A549 (cell line): ENCODE results near the gene NPW. TPM values are rescaled to one million over a fixed set of nuclear protein-coding genes. Genes with fewer than 3 reads are reported as not detected.

Experiments
- ATAC-seq, 2 experiments: fragments of 200-7000 bp in 1 of 2; fragments of >200 bp in 1 of 2; cut with Nextera tagmentation in 1 of 2; cut with Tn5 transposase in 1 of 2; 3 replicates each; pipeline versions ENCODE4 v1.8.0 to v1.9.1; 2018 to 2020; ENCODE audit warnings: mild to moderate bottlenecking in 1 of 2, moderate library complexity in 1 of 2
- CTCF ChIA-PET: fragments of 300-600 bp; sonication (Branson Sonifier 250); formaldehyde crosslinking; extraction: SDS; loops from one replicate; lab custom pipeline; 2021; ENCODE audit warnings: antibody characterized with exemption, inconsistent platforms; lab: Yijun Ruan, JAX
- POLR2A ChIA-PET: fragments of 350-600 bp; formaldehyde crosslinking; extraction: SDS; loops from one replicate; lab custom pipeline; 2021; ENCODE audit warnings: antibody characterized with exemption, inconsistent platforms; lab: Yijun Ruan, JAX
- DNase-seq, 2 experiments: peaks; one replicate each; pipeline versions ENCODE4 v3.0.0 to v3.0.0-alpha.2; 2011 to 2016; ENCODE audit warnings: low read depth in 1 of 2, low spot score in 1 of 2
- FAIRE-seq: peaks from 2 replicates; lab custom pipeline; 2011; peaks lifted over from hg19 to GRCh38; lab: Jason Lieb, UNC
- H3K27ac ChIP-seq, 2 experiments: fragments of >200 bp; sonication (Bioruptor Twin); formaldehyde crosslinking; 3 replicates each; pipeline ENCODE4 v1.5.1; 2016 to 2017
- H3K4me1 ChIP-seq: fragments of >200 bp; sonication (Bioruptor Twin); formaldehyde crosslinking; 3 replicates; pipeline ENCODE4 v1.6.1; 2016
- H3K4me2 ChIP-seq: fragments of >200 bp; sonication (Bioruptor Twin); formaldehyde crosslinking; 3 replicates; pipeline ENCODE4 v1.6.1; 2016
- H3K4me3 ChIP-seq: fragments of >200 bp; sonication (Bioruptor Twin); formaldehyde crosslinking; 3 replicates; pipeline ENCODE4 v1.5.1; 2016
- H3K9me3 ChIP-seq: fragments of >200 bp; sonication (Bioruptor Twin); formaldehyde crosslinking; 3 replicates; pipeline ENCODE4 v1.6.1; 2016
- BHLHE40 ChIP-seq: IDR thresholded peaks from 2 replicates; pipeline ENCODE4 v1.6.1; 2012; ENCODE audit warnings: low read depth, low read length, inconsistent platforms
- CBX2 ChIP-seq: fragments of 200-600 bp; sonication (generic); IDR thresholded peaks from 2 replicates; pipeline ENCODE4 v1.6.1; 2016; ENCODE audit warnings: low read depth, mild to moderate bottlenecking, borderline replicate concordance
- CHD2 ChIP-seq: fragments of 150-350 bp; IDR thresholded peaks from 2 replicates; pipeline ENCODE4 v1.6.1; 2014; ENCODE audit warnings: low read length; ENCODE audit not compliant: partially characterized antibody
- CHD4 ChIP-seq: fragments of 200-600 bp; sonication (generic); IDR thresholded peaks from 2 replicates; pipeline ENCODE4 v1.6.1; 2016; ENCODE audit warnings: antibody characterized with exemption, mild to moderate bottlenecking, borderline replicate concordance
- FOSB ChIP-seq: fragments of 250-450 bp; sonication (Bioruptor Pico); IDR thresholded peaks from 2 replicates; pipeline ENCODE4 v1.5.0; 2020; ENCODE audit warnings: mild to moderate bottlenecking, moderate library complexity
- FOXS1 ChIP-seq: fragments of 250-450 bp; sonication (Bioruptor Pico); IDR thresholded peaks from 2 replicates; pipeline ENCODE4 v1.5.0; 2020; ENCODE audit warnings: mild to moderate bottlenecking, moderate library complexity
- HDAC2 ChIP-seq: fragments of 200-600 bp; sonication (generic); IDR thresholded peaks from 2 replicates; pipeline ENCODE4 v1.6.1; 2016
- HOXB5 ChIP-seq: fragments of 250-450 bp; sonication (Bioruptor Pico); IDR thresholded peaks from 2 replicates; pipeline ENCODE4 v1.5.0; 2020; ENCODE audit warnings: mild to moderate bottlenecking, moderate library complexity
- MAFK ChIP-seq: fragments of 450-650 bp; IDR thresholded peaks from 2 replicates; pipeline ENCODE4 v1.6.1; 2014; ENCODE audit not compliant: partially characterized antibody
- NPAS2 ChIP-seq: fragments of 250-450 bp; sonication (Bioruptor Pico); IDR thresholded peaks from 2 replicates; pipeline ENCODE4 v1.8.0; 2022; ENCODE audit warnings: mild to moderate bottlenecking, moderate library complexity, borderline replicate concordance
- NR3C1 ChIP-seq: fragments of >200 bp; sonication (Bioruptor Twin); formaldehyde crosslinking; IDR thresholded peaks from 3 replicates; pipeline ENCODE4 v1.6.1; 2017
- RAD21 ChIP-seq, 2 experiments: fragments of >200 bp in 1 of 2; sonication (Bioruptor Twin) in 1 of 2; formaldehyde crosslinking in 1 of 2; IDR thresholded peaks in 1 of 2; conservative IDR thresholded peaks in 1 of 2; 2 replicates in 1 of 2; 3 replicates in 1 of 2; pipeline ENCODE4 v1.6.1; 2012 to 2018; ENCODE audit warnings: inconsistent platforms in 1 of 2
- RARB ChIP-seq: fragments of 250-450 bp; sonication (Bioruptor Pico); IDR thresholded peaks from 2 replicates; pipeline ENCODE4 v1.8.0; 2021; ENCODE audit warnings: mild to moderate bottlenecking, moderate library complexity
- RCOR1 ChIP-seq: fragments of 150-350 bp; IDR thresholded peaks from 2 replicates; pipeline ENCODE4 v1.6.1; 2014; ENCODE audit warnings: antibody characterized with exemption, low read length, low read depth
- RNF2 ChIP-seq: fragments of 200-600 bp; sonication (generic); IDR thresholded peaks from 2 replicates; pipeline ENCODE4 v1.6.1; 2016; ENCODE audit warnings: low read depth, mild to moderate bottlenecking, antibody characterized with exemption, moderate library complexity, borderline replicate concordance
- SREBF2 ChIP-seq: fragments of 450-650 bp; IDR thresholded peaks from 2 replicates; pipeline ENCODE4 v1.6.1; 2014; ENCODE audit warnings: mild to moderate bottlenecking, moderate library complexity
- TP53 ChIP-seq: fragments of 250-450 bp; sonication (Bioruptor Pico); IDR thresholded peaks from 2 replicates; pipeline ENCODE4 v1.5.0; 2021; ENCODE audit warnings: mild to moderate bottlenecking, moderate library complexity
- WGBS: methylation state at CpG from one replicate; pipeline ENCODE4 v1.1.6; 2017; ENCODE audit errors: missing lambda C conversion rate; 5-methylcytosine and 5-hydroxymethylcytosine counted together
- polyA plus RNA-seq, 4 experiments: library from polyadenylated mRNA; depleted of rRNA in 3 of 4; stranded (reverse); fragments of >200 nt; fragmentation: RNase III in 1 of 4; extraction: RNeasy Plus Mini Kit Qiagen cat#74134 plus additional on column Dnase treatment in 1 of 4; gene quantifications; 2 replicates in 3 of 4; 3 replicates in 1 of 4; pipeline ENCODE4 v1.2.3, GENCODE V29; 2011 to 2017
- TF ChIP-seq, protein P1 (sequence below): fragments of >200 bp; sonication (Bioruptor Twin); formaldehyde crosslinking; IDR thresholded peaks from 2 replicates; pipeline ENCODE4 v1.6.1; 2016
- TF ChIP-seq, protein P2 (sequence below): fragments of 250-450 bp; sonication (Bioruptor Pico); IDR thresholded peaks from 2 replicates; pipeline ENCODE4 v1.5.0; 2021; ENCODE audit warnings: mild to moderate bottlenecking, moderate library complexity, borderline replicate concordance
- TF ChIP-seq, protein P3 (sequence below): IDR thresholded peaks from 2 replicates; pipeline ENCODE4 v1.6.1; 2012
- TF ChIP-seq, protein P4 (sequence below): fragments of 150-350 bp; IDR thresholded peaks from 2 replicates; pipeline ENCODE4 v1.6.1; 2014; ENCODE audit warnings: low read depth, mild to moderate bottlenecking, low read length
- TF ChIP-seq, protein P5 (sequence below): fragments of 250-450 bp; sonication (Bioruptor Pico); IDR thresholded peaks from 2 replicates; pipeline ENCODE4 v1.5.0; 2020; ENCODE audit warnings: low read depth, mild to moderate bottlenecking, moderate library complexity

The NPW gene
- polyA plus RNA-seq, 2 of the 4 experiments (the other 2 are of a cell fraction): 0.26 to 1.0 TPM

DNA sequence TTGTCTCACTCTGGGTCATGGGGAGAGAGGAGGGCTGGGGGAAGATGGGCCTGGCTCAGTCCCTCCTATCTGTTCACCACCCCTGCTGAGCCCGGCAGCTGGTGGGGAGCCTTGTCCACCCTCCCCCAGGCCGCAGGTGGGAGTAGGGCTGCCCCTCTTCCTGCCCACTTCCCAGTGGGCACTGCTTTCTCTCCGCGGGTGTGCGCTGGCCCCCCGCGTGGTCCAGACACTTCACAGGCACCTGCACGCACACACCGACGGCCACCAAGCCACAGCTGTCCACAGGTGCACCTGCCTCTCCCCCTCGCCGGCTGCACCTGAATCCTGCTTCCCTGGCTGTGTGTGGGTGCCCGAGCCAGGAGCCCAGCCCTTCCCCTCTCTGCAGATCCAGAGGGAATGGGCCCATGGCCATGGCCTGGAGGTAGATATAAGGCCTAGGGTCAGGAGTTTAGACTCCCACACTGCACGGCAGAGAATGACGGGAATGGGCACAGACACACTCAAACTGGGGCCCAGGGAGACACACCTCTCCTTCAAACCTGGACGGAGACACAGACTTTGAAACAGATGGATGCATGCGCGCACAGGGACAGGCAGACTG lies 9.1 kb downstream of the NPW start:
- H3K4me2 ChIP-seq: peak overlapping the region; percentile 97; the same call in 2 of the 3 replicates
- POLR2A ChIA-PET: no interaction called here
- peaks cover 34% of the 10 kb centered on the region for H3K4me1 ChIP-seq
- DNase-seq: no peak
- no peaks in the 10 kb centered on the region for H3K9me3 ChIP-seq
- ATAC-seq: no peak
- WGBS: 92% methylated on average over 18 of the region's 18 CpGs
- CTCF ChIA-PET: interaction anchor here (1.5 to 7.8 kb wide), 6 partner anchors 11 to 119 kb away, joined by 5 to 117 read pairs (median 11); partner anchors contain the start of gene PKD1
- FAIRE-seq: no peak
- peak overlapping the region in 1 of 2 experiments; percentile 88; a peak in 1 of 6 replicates for H3K27ac ChIP-seq
- no peak overlapping the region for H3K4me3 ChIP-seq
- no peak for TF ChIP-seq FOSB (CRISPR knock-in tag)
- no peak for TF ChIP-seq MAFK
- TF ChIP-seq HOXB5 (CRISPR knock-in tag): no peak
- TF ChIP-seq, protein P1, sequence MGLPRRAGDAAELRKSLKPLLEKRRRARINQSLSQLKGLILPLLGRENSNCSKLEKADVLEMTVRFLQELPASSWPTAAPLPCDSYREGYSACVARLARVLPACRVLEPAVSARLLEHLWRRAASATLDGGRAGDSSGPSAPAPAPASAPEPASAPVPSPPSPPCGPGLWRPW: no peak
- no peak for TF ChIP-seq RCOR1
- TF ChIP-seq CHD2: no peak
- no peak for TF ChIP-seq HDAC2
- no peak for TF ChIP-seq SREBF2
- no peak for TF ChIP-seq RAD21 (conservative IDR thresholded peaks at IDR 0.05 in 1 of 2, IDR thresholded peaks at IDR 0.05 in 1 of 2)
- no peak for TF ChIP-seq NPAS2
- no peak for TF ChIP-seq NR3C1
- TF ChIP-seq, protein P2, sequence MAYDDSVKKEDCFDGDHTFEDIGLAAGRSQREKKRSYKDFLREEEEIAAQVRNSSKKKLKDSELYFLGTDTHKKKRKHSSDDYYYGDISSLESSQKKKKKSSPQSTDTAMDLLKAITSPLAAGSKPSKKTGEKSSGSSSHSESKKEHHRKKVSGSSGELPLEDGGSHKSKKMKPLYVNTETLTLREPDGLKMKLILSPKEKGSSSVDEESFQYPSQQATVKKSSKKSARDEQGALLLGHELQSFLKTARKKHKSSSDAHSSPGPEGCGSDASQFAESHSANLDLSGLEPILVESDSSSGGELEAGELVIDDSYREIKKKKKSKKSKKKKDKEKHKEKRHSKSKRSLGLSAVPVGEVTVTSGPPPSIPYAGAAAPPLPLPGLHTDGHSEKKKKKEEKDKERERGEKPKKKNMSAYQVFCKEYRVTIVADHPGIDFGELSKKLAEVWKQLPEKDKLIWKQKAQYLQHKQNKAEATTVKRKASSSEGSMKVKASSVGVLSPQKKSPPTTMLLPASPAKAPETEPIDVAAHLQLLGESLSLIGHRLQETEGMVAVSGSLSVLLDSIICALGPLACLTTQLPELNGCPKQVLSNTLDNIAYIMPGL (CRISPR knock-in tag): no peak
- no peak for TF ChIP-seq BHLHE40
- TF ChIP-seq, all 56 proteins: peak for 0

DNA sequence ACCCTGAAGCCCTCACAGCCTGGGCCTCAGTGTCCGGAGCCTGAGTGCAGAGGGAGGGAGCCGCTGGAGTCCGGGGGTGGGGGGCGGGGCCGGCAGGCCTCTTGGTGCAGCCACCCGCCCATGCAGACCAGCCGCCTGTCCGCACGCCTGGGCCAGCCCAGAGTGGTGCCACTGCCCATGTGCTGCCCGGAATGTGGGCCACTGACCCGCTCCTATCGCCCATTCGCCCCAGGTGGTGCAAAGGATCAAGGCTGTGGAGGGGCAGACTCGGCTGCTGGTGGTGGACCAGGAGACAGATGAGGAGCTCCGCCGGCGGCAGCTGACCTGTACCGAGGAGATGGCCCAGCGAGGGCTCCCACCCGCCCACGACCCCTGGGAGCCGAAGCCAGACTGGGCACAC lies 9.8 kb downstream of the NPW start:
- POLR2A ChIA-PET: interaction anchor here (0.7 to 1.0 kb wide), 2 partner anchors 18 to 126 kb away, joined by 5 to 9 read pairs; partner anchors contain the start of genes NTHL1, TRAF7 and TSC2
- 98% methylated on average over 8 of the region's 22 CpGs for WGBS
- FAIRE-seq: no peak
- no peak overlapping the region for H3K4me3 ChIP-seq
- DNase-seq: no peak
- H3K4me2 ChIP-seq: no peak overlapping the region
- no peaks in the 10 kb centered on the region for H3K9me3 ChIP-seq
- no peak for TF ChIP-seq CHD4
- TF ChIP-seq, all 56 proteins: peak for 0
- no peak for ATAC-seq
- Histone ChIP-seq H3K4me1 (peaks cover 33% of the 10 kb centered on the region), H3K27ac (peak overlapping the region in 1 of 2 experiments; percentile 56; a peak in 2 of 6 replicates)
- CTCF ChIA-PET: interaction anchor here (0.8 to 5.9 kb wide), 8 partner anchors 11 to 118 kb away, joined by 3 to 25 read pairs (median 10); no protein-coding TSS in a partner anchor

DNA sequence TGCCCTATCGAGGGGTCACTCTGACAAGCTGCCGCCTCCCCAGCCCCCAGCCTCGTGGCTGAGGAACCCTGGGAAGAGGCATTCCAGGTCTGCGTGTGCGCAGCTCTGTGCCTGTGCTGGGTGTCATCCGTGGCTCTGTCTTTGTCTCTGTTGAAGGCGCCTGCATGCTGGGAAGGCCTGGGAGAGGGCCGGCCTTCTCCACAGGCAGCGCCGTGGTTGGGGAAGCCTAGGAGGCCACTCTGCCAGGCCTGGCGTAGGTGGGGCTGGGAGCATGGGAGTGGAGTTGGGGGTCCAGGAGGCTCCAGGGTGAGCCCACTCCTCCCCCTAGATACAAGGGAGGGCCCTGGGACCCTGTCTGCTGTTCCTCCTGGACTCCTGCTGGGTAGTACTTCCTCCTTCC lies 10.5 kb downstream of the NPW start:
- WGBS: 85% methylated on average over 6 of the region's 11 CpGs
- ChIA-PET CTCF (interaction anchor here (0.8 to 5.9 kb wide), 8 partner anchors 10 to 117 kb away, joined by 3 to 25 read pairs (median 10); no protein-coding TSS in a partner anchor), POLR2A (interaction anchor here (0.7 to 1.0 kb wide), 2 partner anchors 18 to 125 kb away, joined by 5 to 9 read pairs; partner anchors contain the start of genes NTHL1, TRAF7 and TSC2)

More for the DNA sequence above, 10.5 kb downstream of the NPW start:
- Histone ChIP-seq H3K4me3 (no peak overlapping the region), H3K4me2 (no peak overlapping the region), H3K4me1 (peaks cover 38% of the 10 kb centered on the region), H3K9me3 (no peaks in the 10 kb centered on the region), H3K27ac (peak overlapping the region in 1 of 2 experiments; percentile 56; a peak in 3 of 6 replicates)
- TF ChIP-seq NR3C1 (no peak), CHD2 (no peak), FOXS1 (CRISPR knock-in tag) (no peak), RNF2 (no peak), TP53 (CRISPR knock-in tag) (no peak), CBX2 (no peak), RARB (CRISPR knock-in tag) (no peak)
- TF ChIP-seq, protein P3, sequence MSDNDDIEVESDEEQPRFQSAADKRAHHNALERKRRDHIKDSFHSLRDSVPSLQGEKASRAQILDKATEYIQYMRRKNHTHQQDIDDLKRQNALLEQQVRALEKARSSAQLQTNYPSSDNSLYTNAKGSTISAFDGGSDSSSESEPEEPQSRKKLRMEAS: no peak
- TF ChIP-seq, protein P4, sequence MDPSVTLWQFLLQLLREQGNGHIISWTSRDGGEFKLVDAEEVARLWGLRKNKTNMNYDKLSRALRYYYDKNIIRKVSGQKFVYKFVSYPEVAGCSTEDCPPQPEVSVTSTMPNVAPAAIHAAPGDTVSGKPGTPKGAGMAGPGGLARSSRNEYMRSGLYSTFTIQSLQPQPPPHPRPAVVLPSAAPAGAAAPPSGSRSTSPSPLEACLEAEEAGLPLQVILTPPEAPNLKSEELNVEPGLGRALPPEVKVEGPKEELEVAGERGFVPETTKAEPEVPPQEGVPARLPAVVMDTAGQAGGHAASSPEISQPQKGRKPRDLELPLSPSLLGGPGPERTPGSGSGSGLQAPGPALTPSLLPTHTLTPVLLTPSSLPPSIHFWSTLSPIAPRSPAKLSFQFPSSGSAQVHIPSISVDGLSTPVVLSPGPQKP: no peak
- TF ChIP-seq, protein P1: no peak
- TF ChIP-seq, protein P5, sequence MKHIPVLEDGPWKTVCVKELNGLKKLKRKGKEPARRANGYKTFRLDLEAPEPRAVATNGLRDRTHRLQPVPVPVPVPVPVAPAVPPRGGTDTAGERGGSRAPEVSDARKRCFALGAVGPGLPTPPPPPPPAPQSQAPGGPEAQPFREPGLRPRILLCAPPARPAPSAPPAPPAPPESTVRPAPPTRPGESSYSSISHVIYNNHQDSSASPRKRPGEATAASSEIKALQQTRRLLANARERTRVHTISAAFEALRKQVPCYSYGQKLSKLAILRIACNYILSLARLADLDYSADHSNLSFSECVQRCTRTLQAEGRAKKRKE: no peak
- no peak for ATAC-seq
- no peak for FAIRE-seq
- DNase-seq: no peak
